HEK293 (cell line): Measurements from ENCODE around the gene MUC5AC.

Experiments used
- OVOL3 ChIP-seq: fragments of 450-650 bp; formaldehyde crosslinking; IDR thresholded peaks from 2 replicates; pipeline ENCODE4 v1.5.1; 2016; ENCODE audit warnings: missing biosample characterization, missing genetic modification characterization
- SALL2 ChIP-seq: fragments of 450-650 bp; formaldehyde crosslinking; IDR thresholded peaks from 2 replicates; pipeline ENCODE4 v1.5.0; 2017; ENCODE audit warnings: missing biosample characterization, mild to moderate bottlenecking, missing genetic modification characterization, borderline replicate concordance
- ZNF133 ChIP-seq: fragments of 450-650 bp; formaldehyde crosslinking; IDR thresholded peaks from 2 replicates; pipeline ENCODE4 v1.5.1; 2016; ENCODE audit warnings: missing biosample characterization, missing genetic modification characterization
- ZNF146 ChIP-seq: fragments of 450-650 bp; formaldehyde crosslinking; IDR thresholded peaks from 2 replicates; pipeline ENCODE4 v1.5.1; 2016; ENCODE audit warnings: missing biosample characterization, missing genetic modification characterization
- ZNF23 ChIP-seq: fragments of 450-650 bp; formaldehyde crosslinking; IDR thresholded peaks from 2 replicates; pipeline ENCODE4 v1.5.1; 2016; ENCODE audit warnings: missing biosample characterization, missing genetic modification characterization, borderline replicate concordance
- ZNF335 ChIP-seq: fragments of 450-650 bp; formaldehyde crosslinking; conservative IDR thresholded peaks from 2 replicates; pipeline ENCODE4 v1.5.1; 2016; ENCODE audit warnings: missing biosample characterization, missing genetic modification characterization
- ZNF423 ChIP-seq: fragments of 450-650 bp; formaldehyde crosslinking; IDR thresholded peaks from 2 replicates; pipeline ENCODE4 v1.5.1; 2016; ENCODE audit warnings: missing biosample characterization, missing genetic modification characterization
- TF ChIP-seq, protein P1 (sequence below): fragments of 450-650 bp; formaldehyde crosslinking; IDR thresholded peaks from 2 replicates; pipeline ENCODE4 v1.5.1; 2016; ENCODE audit warnings: missing biosample characterization, missing genetic modification characterization

DNA sequence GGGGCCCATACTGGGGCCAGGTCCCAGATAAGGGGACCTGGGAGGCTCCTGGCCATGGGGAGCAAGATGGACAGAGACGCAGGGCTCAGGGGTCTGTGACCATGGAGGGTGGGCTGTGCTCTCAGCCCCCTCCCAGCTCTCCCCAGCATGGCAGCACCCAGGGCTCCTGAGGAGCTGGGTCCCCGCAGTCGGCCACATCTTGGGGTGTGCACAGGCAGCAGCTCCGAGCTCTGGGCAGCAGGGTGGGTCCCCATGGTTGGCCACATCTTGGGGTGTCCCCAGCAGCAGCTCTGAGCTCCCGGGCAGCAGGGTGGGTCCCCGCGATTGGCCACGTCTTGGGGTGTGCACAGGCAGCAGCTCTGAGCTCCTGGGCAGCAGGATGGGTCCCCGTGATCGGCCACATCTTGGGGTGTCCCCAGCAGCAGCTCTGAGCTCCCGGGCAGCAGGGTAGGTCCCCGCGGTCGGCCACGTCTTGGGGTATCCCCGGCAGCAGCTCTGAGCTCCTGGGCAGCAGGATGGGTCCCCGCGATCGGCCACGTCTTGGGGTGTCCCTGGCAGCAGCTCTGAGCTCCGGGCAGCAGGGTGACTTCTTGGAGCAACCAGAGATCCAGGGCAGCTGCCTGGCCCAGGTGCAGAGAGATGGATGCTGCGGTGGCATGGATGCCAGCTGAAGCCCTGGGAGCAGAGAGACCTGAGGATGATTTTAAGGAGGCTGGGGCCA lies 46.8 kb downstream of the MUC5AC start:
- TF ChIP-seq, protein P1, sequence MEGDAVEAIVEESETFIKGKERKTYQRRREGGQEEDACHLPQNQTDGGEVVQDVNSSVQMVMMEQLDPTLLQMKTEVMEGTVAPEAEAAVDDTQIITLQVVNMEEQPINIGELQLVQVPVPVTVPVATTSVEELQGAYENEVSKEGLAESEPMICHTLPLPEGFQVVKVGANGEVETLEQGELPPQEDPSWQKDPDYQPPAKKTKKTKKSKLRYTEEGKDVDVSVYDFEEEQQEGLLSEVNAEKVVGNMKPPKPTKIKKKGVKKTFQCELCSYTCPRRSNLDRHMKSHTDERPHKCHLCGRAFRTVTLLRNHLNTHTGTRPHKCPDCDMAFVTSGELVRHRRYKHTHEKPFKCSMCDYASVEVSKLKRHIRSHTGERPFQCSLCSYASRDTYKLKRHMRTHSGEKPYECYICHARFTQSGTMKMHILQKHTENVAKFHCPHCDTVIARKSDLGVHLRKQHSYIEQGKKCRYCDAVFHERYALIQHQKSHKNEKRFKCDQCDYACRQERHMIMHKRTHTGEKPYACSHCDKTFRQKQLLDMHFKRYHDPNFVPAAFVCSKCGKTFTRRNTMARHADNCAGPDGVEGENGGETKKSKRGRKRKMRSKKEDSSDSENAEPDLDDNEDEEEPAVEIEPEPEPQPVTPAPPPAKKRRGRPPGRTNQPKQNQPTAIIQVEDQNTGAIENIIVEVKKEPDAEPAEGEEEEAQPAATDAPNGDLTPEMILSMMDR (tag by site-specific recombination), result no peak
- no peak for TF ChIP-seq ZNF423 (tag by site-specific recombination)
- TF ChIP-seq ZNF146 (tag by site-specific recombination), result no peak
- no peak for TF ChIP-seq OVOL3 (tag by site-specific recombination)
- TF ChIP-seq ZNF335 (tag by site-specific recombination), result no peak
- TF ChIP-seq ZNF23 (tag by site-specific recombination), result no peak
- no peak for TF ChIP-seq SALL2 (tag by site-specific recombination)
- no peak for TF ChIP-seq ZNF133 (tag by site-specific recombination)
